Upper lobe of right lung (tissue), 1 donor: ENCODE measurements around the gene SDK2. TPM values are rescaled to one million over a fixed set of nuclear protein-coding genes. Genes with fewer than 3 reads are reported as not detected.

ENCODE experiments used
- ATAC-seq: fragments of 200-7000 bp; cut with Tn5 transposase; one replicate; pipeline ENCODE4 v1.9.1; 2020; ENCODE audit warnings: mild to moderate bottlenecking, moderate library complexity
- DNase-seq: peaks from one replicate; pipeline ENCODE4 v3.0.0-alpha.2; 2020
- H3K27ac ChIP-seq: fragments of 200-600 bp; one replicate; pipeline ENCODE4 v1.8.0; 2022
- H3K27me3 ChIP-seq: fragments of 200-600 bp; one replicate; pipeline ENCODE4 v1.8.0; 2022; ENCODE audit warnings: mild to moderate bottlenecking
- H3K36me3 ChIP-seq: fragments of 200-600 bp; one replicate; pipeline ENCODE4 v1.8.0; 2022
- H3K4me1 ChIP-seq: fragments of 200-600 bp; one replicate; pipeline ENCODE4 v1.8.0; 2022
- H3K4me3 ChIP-seq: fragments of 200-600 bp; one replicate; pipeline ENCODE4 v1.8.0; 2022; ENCODE audit warnings: mild to moderate bottlenecking
- H3K9me3 ChIP-seq: fragments of 200-600 bp; one replicate; pipeline ENCODE4 v1.8.0; 2022
- intact Hi-C: fragments of 100-400 bp; cut with DNase I; formaldehyde crosslinking; loops from one replicate; pipeline ENCODE4 v1.11.0; 2022
- total RNA-seq: library from RNA; stranded (reverse); fragmentation: NEBNext Ultra II Directional; extraction: Animal tissue kit (Norgen Biotek cat#: 25700); gene quantifications from one replicate; pipeline ENCODE4 v1.2.1, GENCODE V29; 2021
- TF ChIP-seq, protein P1 (sequence below): fragments of 200-600 bp; IDR thresholded peaks from one replicate; pipeline ENCODE4 v1.8.0; 2022; ENCODE audit warnings: antibody characterized with exemption
- donor health status: DM: no; HTN: yes; CAD: no; lungs with severe emphysema.

The SDK2 gene
- total RNA-seq, 1 donor from 2014 or later, result 2.3 TPM

DNA sequence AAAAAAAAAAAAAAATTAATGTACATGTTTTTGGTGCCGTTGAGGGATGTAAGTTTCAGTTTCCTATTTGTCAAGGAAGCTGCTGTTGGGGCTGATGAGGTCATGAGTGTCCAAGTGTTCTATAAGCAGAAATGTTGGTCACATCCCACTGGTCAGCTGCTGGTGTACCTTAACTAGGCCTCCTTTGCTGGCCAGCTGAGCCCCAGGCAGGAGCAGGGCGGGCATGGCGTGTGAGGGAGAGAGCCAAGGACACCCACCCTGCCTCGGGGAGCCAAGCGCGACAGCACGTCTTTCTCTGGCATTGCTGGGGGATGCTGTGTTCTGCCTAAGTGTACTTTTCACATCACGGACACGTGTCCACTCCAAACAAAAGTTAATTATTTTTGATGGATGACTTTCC, 224.4 kb downstream of the SDK2 start:
- no peaks in the 10 kb centered on the region for H3K4me1 ChIP-seq
- H3K9me3 ChIP-seq, result no peaks in the 10 kb centered on the region
- no peak for ATAC-seq
- no peak overlapping the region for H3K27ac ChIP-seq
- TF ChIP-seq, protein P1, sequence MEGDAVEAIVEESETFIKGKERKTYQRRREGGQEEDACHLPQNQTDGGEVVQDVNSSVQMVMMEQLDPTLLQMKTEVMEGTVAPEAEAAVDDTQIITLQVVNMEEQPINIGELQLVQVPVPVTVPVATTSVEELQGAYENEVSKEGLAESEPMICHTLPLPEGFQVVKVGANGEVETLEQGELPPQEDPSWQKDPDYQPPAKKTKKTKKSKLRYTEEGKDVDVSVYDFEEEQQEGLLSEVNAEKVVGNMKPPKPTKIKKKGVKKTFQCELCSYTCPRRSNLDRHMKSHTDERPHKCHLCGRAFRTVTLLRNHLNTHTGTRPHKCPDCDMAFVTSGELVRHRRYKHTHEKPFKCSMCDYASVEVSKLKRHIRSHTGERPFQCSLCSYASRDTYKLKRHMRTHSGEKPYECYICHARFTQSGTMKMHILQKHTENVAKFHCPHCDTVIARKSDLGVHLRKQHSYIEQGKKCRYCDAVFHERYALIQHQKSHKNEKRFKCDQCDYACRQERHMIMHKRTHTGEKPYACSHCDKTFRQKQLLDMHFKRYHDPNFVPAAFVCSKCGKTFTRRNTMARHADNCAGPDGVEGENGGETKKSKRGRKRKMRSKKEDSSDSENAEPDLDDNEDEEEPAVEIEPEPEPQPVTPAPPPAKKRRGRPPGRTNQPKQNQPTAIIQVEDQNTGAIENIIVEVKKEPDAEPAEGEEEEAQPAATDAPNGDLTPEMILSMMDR, result no peak
- intact Hi-C loops, result no loop called here
- H3K36me3 ChIP-seq, result no peaks in the 10 kb centered on the region
- H3K27me3 ChIP-seq, result no peaks in the 10 kb centered on the region
- DNase-seq, result no peak
- no peak overlapping the region for H3K4me3 ChIP-seq

GRCh38 chr17:73419051-73419450, 225.2 kb downstream of the SDK2 start:
- no peak overlapping the region for H3K4me3 ChIP-seq
- DNase-seq, result no peak

DNA sequence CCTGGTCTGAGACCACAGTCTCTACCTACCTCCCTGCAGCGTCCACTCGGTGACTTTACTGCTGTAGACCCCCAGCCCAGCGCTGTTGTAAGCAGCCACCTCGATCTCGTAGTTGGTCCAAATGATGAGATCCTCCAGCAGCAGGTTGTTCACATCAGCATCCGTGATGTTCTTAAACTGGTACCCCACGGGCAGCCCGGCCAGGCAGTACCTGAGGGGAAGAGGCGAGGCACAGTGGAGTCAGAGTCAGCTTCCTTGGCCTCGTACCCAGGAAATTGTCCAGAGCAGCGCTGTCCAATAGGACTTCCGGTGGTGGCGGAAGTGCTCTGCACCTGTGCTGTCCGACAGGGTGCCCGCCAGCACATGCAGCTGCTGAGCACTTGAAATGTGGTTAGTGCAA, 228.5 kb downstream of the SDK2 start:
- TF ChIP-seq, protein P1, result no peak
- H3K9me3 ChIP-seq, result no peaks in the 10 kb centered on the region
- no peak for DNase-seq
- ATAC-seq, result no peak
- H3K27ac ChIP-seq, result no peak overlapping the region
- no peaks in the 10 kb centered on the region for H3K27me3 ChIP-seq
- no peaks in the 10 kb centered on the region for H3K4me1 ChIP-seq
- H3K36me3 ChIP-seq, result no peaks in the 10 kb centered on the region
- no peak overlapping the region for H3K4me3 ChIP-seq
- intact Hi-C loops, result no loop called here

More at GRCh38 chr17:73419051-73419450, 225.2 kb downstream of the SDK2 start:
- no peaks in the 10 kb centered on the region for H3K27me3 ChIP-seq
- H3K9me3 ChIP-seq, result no peaks in the 10 kb centered on the region
- ATAC-seq, result no peak
- no peaks in the 10 kb centered on the region for H3K4me1 ChIP-seq
- H3K36me3 ChIP-seq, result no peaks in the 10 kb centered on the region
- intact Hi-C loops, result no loop called here
- H3K27ac ChIP-seq, result no peak overlapping the region
- TF ChIP-seq, protein P1, result no peak

DNA sequence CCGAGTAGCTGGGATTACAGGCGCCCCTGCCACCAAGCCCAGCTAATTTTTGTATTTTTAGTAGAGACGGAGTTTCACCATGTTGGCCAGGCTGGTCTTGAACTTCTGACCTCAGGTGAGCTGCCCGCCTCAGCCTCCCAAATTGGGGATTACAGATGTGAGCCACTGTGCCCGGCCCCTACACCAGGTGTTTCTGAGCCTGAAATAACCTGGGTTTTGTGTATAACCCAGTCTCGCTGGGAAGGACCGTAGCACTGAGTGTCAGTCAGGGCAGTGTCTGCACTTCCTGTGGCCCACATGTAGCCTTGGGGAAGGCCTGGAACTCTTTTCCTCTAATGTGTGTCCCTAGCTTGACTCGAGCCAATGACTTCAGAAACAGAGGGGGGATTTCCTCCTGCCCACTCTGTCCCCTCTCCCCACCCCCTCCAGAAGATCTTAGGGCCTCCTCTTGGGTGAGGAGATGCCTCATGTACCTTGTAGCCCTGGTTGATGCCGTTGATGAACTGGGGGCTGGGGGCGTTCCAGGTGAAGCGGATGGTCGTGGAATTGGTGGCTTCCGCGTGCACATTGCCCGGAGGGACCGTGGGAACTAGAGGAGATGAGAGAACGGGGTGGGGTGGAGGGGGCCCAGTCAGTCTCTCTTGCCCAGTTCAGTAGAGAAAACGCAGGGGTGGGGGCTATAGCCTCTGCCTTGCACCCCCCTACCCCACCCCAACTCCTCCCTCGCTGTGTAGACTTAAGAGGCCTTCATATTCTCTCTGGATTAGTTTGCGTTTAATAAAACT, 229.9 kb downstream of the SDK2 start:
- Histone ChIP-seq H3K27me3 (no peaks in the 10 kb centered on the region), H3K9me3 (no peaks in the 10 kb centered on the region), H3K36me3 (no peaks in the 10 kb centered on the region), H3K27ac (no peak overlapping the region), H3K4me1 (no peaks in the 10 kb centered on the region), H3K4me3 (no peak overlapping the region)
- intact Hi-C loops, result no loop called here
- TF ChIP-seq, protein P1, result no peak
- ATAC-seq, result no peak
- no peak for DNase-seq

DNA sequence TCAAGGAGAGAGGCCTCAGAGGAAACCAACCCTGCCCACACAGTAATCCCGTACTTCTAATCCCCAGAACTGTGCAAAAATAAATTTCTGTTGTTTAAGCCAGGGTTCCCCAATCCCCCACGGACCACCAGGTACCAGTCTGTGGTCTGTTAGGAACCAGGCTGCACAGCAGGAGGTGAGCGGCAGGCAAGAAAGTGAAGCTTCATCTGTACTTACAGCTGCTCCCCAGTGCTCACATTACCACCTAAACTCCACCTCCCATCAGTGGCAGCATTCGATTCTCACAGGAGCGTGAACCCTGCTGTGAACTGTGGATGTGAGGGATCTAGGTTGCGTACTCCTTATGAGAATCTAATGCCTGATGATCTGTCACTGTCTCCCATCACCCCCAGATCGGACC, 231.3 kb downstream of the SDK2 start:
- Histone ChIP-seq H3K36me3 (no peaks in the 10 kb centered on the region), H3K4me3 (no peak overlapping the region), H3K27me3 (no peaks in the 10 kb centered on the region), H3K27ac (no peak overlapping the region), H3K9me3 (no peaks in the 10 kb centered on the region), H3K4me1 (no peaks in the 10 kb centered on the region)
- DNase-seq (no peak), ATAC-seq (no peak)
- TF ChIP-seq, protein P1, result no peak
- intact Hi-C loops, result no loop called here
